ENCODE results near the gene COL11A2.

The COL11A2 gene

DNA sequence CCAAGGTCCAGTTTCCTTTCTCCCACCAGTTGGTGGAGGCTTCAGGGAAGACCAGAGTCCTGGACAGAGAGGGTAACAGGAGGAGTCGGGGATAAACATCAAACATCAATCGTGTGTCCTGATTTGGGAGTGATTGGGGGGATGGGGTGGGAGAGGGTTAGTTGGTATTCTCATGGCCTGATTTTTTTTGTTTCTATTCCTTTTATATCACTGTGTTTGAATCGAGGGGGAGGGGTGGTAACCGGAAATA, 11.8 kb upstream of the COL11A2 start:
- no peak for TF ChIP-seq EZH2 (IDR thresholded peaks at IDR 0.05; ENCODE audit: borderline replicate concordance, low read depth, low read length, severe bottlenecking)
- TF ChIP-seq, protein P1, sequence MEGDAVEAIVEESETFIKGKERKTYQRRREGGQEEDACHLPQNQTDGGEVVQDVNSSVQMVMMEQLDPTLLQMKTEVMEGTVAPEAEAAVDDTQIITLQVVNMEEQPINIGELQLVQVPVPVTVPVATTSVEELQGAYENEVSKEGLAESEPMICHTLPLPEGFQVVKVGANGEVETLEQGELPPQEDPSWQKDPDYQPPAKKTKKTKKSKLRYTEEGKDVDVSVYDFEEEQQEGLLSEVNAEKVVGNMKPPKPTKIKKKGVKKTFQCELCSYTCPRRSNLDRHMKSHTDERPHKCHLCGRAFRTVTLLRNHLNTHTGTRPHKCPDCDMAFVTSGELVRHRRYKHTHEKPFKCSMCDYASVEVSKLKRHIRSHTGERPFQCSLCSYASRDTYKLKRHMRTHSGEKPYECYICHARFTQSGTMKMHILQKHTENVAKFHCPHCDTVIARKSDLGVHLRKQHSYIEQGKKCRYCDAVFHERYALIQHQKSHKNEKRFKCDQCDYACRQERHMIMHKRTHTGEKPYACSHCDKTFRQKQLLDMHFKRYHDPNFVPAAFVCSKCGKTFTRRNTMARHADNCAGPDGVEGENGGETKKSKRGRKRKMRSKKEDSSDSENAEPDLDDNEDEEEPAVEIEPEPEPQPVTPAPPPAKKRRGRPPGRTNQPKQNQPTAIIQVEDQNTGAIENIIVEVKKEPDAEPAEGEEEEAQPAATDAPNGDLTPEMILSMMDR (IDR thresholded peaks at IDR 0.05; ENCODE audit: borderline replicate concordance, extremely low read depth, low read length, poor library complexity, severe bottlenecking) = no peak
- Histone ChIP-seq H3K27me3 (ENCODE audit: insufficient read depth, low read length, poor library complexity) (no peaks in the 10 kb centered on the region), H4K20me1 (ENCODE audit: insufficient read depth, low read length) (peaks cover 8% of the 10 kb centered on the region), H3K9me3 (ENCODE audit: insufficient read depth, low read length, severe bottlenecking) (no peaks in the 10 kb centered on the region), H3K9ac (ENCODE audit: low read depth, low read length) (peak overlapping the region; percentile 61; the same call in 1 of the 2 replicates), H3K4me2 (ENCODE audit: insufficient read depth, low read length) (peak overlapping the region; percentile 66), H2AFZ (ENCODE audit: low read depth, low read length) (no peak overlapping the region), H3K79me2 (ENCODE audit: insufficient read depth, low read length) (peaks cover 49% of the 10 kb centered on the region), H3K4me1 (ENCODE audit: insufficient read depth, low read length) (peaks cover 62% of the 10 kb centered on the region), H3K36me3 (ENCODE audit: insufficient read depth, low read length) (peaks cover 30% of the 10 kb centered on the region), H3K27ac (ENCODE audit: low read length) (peak overlapping the region; percentile 39; the same call in 1 of the 2 replicates), H3K4me3 (ENCODE audit: low read depth in 1 of 2, low read length in 2 of 2) (peak overlapping the region in 1 of 2 experiments; percentile 60; a peak in 2 of 4 replicates)
- no peak for DNase-seq
- ATAC-seq (ENCODE audit: insufficient read depth, low read depth) = no peak

DNA sequence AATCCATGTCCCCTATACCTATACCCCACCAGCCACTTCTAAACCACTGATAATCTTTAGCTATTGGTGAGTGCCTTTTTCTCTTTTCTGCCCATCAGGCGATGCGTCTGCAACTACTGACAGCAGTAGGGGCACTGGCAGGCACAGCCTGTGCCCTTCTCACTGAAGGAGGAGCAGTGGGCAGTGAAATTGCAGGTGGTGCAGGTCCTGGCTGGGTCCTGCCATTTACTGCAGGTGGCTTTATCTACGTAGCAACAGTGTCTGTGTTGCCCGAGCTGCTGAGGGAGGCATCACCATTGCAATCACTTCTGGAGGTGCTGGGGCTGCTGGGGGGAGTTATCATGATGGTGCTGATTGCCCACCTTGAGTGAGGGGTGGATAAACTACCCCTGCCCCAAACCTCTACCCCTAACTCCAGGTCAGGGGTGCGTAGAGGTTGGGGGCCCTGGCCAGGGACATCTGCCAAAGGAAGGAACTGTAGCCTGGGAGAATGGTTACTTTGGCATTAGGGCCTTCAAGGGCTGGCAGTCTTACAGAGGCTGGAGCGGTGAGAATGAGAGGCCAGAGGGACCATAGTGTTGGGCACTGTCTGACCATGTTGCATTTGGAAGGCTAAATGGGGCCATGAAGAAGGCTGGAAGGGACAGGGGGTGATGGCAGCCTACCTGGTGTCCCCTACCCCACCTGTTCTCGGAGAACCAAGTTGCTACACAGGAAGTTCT, 11.3 kb upstream of the COL11A2 start:
- Histone ChIP-seq H3K79me2 (ENCODE audit: insufficient read depth, low read length) (peaks cover 50% of the 10 kb centered on the region), H3K27me3 (ENCODE audit: insufficient read depth, low read length, poor library complexity) (no peaks in the 10 kb centered on the region), H3K9ac (ENCODE audit: low read depth, low read length) (peak overlapping the region; percentile 61; the same call in 1 of the 2 replicates), H3K4me1 (ENCODE audit: insufficient read depth, low read length) (peaks cover 62% of the 10 kb centered on the region), H3K4me2 (ENCODE audit: insufficient read depth, low read length) (peak overlapping the region; percentile 66), H3K27ac (ENCODE audit: low read length) (peak overlapping the region; percentile 39; the same call in 1 of the 2 replicates), H3K9me3 (ENCODE audit: insufficient read depth, low read length, severe bottlenecking) (no peaks in the 10 kb centered on the region), H3K36me3 (ENCODE audit: insufficient read depth, low read length) (peaks cover 30% of the 10 kb centered on the region), H3K4me3 (ENCODE audit: low read depth in 1 of 2, low read length in 2 of 2) (peak overlapping the region in 1 of 2 experiments; percentile 60; a peak in 2 of 4 replicates), H2AFZ (ENCODE audit: low read depth, low read length) (no peak overlapping the region), H4K20me1 (ENCODE audit: insufficient read depth, low read length) (peaks cover 8% of the 10 kb centered on the region)
- ATAC-seq (ENCODE audit: insufficient read depth, low read depth) = no peak
- DNase-seq = no peak
- TF ChIP-seq EZH2 (IDR thresholded peaks at IDR 0.05; ENCODE audit: borderline replicate concordance, low read depth, low read length, severe bottlenecking) = no peak
- TF ChIP-seq, protein P1 (IDR thresholded peaks at IDR 0.05; ENCODE audit: borderline replicate concordance, extremely low read depth, low read length, poor library complexity, severe bottlenecking) = no peak

DNA sequence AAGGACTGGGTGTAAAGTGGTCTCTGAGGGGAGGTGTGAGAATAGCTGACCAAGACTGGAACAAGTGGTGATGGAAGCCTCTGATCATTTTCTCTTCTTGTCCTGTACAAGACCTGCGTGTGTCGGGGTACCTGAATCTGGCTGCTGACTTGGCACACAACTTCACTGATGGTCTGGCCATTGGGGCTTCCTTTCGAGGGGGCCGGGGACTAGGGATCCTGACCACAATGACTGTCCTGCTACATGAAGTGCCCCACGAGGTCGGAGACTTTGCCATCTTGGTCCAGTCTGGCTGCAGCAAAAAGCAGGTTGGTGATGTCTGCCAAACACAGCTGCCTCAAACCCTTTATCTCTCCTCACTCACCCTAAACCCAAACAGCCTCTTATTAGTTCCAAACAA, 10.5 kb upstream of the COL11A2 start:
- Histone ChIP-seq H3K36me3 (ENCODE audit: insufficient read depth, low read length) (peaks cover 38% of the 10 kb centered on the region), H3K27ac (ENCODE audit: low read length) (no peak overlapping the region), H3K9ac (ENCODE audit: low read depth, low read length) (no peak overlapping the region), H3K4me1 (ENCODE audit: insufficient read depth, low read length) (peaks cover 69% of the 10 kb centered on the region), H3K4me3 (ENCODE audit: low read depth in 1 of 2, low read length in 2 of 2) (no peak overlapping the region), H3K79me2 (ENCODE audit: insufficient read depth, low read length) (peaks cover 54% of the 10 kb centered on the region), H3K9me3 (ENCODE audit: insufficient read depth, low read length, severe bottlenecking) (no peaks in the 10 kb centered on the region), H3K4me2 (ENCODE audit: insufficient read depth, low read length) (peak overlapping the region; percentile 80; the same call in 1 of the 2 replicates), H4K20me1 (ENCODE audit: insufficient read depth, low read length) (peaks cover 15% of the 10 kb centered on the region), H3K27me3 (ENCODE audit: insufficient read depth, low read length, poor library complexity) (no peaks in the 10 kb centered on the region), H2AFZ (ENCODE audit: low read depth, low read length) (no peak overlapping the region)
- ATAC-seq (ENCODE audit: insufficient read depth, low read depth) (no peak), DNase-seq (no peak)
- TF ChIP-seq EZH2 (IDR thresholded peaks at IDR 0.05; ENCODE audit: borderline replicate concordance, low read depth, low read length, severe bottlenecking) = no peak
- TF ChIP-seq, protein P1 (IDR thresholded peaks at IDR 0.05; ENCODE audit: borderline replicate concordance, extremely low read depth, low read length, poor library complexity, severe bottlenecking) = no peak

Measured in DND-41 (cell line).